ENCODE data around the gene SPATS2. TPM values are rescaled to one million over a fixed set of nuclear protein-coding genes. Genes with fewer than 3 reads are reported as not detected.

Gene SPATS2
- total and polyA plus RNA-seq, 9 donors = 9.1 to 28.2 (median 15.2) TPM

- H3K4me1 ChIP-seq (ENCODE audit: insufficient read depth) = peaks cover 4% of the 10 kb centered on the region
- no peaks in the 10 kb centered on the region for H3K27me3 ChIP-seq
- H3K27ac ChIP-seq = no peak overlapping the region
- TF ChIP-seq, protein P1, sequence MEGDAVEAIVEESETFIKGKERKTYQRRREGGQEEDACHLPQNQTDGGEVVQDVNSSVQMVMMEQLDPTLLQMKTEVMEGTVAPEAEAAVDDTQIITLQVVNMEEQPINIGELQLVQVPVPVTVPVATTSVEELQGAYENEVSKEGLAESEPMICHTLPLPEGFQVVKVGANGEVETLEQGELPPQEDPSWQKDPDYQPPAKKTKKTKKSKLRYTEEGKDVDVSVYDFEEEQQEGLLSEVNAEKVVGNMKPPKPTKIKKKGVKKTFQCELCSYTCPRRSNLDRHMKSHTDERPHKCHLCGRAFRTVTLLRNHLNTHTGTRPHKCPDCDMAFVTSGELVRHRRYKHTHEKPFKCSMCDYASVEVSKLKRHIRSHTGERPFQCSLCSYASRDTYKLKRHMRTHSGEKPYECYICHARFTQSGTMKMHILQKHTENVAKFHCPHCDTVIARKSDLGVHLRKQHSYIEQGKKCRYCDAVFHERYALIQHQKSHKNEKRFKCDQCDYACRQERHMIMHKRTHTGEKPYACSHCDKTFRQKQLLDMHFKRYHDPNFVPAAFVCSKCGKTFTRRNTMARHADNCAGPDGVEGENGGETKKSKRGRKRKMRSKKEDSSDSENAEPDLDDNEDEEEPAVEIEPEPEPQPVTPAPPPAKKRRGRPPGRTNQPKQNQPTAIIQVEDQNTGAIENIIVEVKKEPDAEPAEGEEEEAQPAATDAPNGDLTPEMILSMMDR (IDR thresholded peaks at IDR 0.05) = no peak
- TF ChIP-seq POLR2A (IDR thresholded peaks at IDR 0.05) = no peak
- no peak for TF ChIP-seq EP300 (IDR thresholded peaks at IDR 0.05)
- no peaks in the 10 kb centered on the region for H3K36me3 ChIP-seq
- no peak for DNase-seq
- H3K9me3 ChIP-seq = no peaks in the 10 kb centered on the region
- H3K4me3 ChIP-seq = peak overlapping the region; percentile 44
- intact Hi-C loops (cut with DNase I) = no loop called here
- WGBS, 3 donors = 8 to 10% (median 9%) methylated on average over 19 of the region's 19 CpGs
Observed at GRCh38 chr12:49323524-49324097, 43.7 kb upstream of the SPATS2 start.

DNA sequence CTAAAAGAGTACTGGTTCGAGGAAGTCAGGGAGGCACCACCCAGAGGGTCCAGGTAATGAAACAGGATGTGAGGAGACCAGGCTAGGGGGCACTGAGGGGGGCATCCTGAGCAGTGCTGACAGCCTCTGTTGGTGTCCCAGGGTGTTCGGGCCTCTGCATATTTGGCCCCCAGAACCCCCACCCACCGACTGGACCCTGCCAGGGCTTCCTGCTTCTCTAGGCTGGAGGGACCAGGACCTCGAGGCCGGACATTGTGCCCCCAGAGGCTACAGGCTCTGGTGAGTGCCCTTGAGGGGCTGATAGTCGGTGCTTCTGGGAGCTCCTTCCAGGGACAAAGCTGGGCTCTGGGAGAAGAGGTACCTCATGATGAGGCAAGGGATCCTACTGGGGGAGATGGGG, 41.7 kb upstream of the SPATS2 start:
- no peak overlapping the region for H3K27ac ChIP-seq
- intact Hi-C loops (cut with DNase I) = no loop called here
- H3K27me3 ChIP-seq = no peaks in the 10 kb centered on the region
- 84 to 91% (median 89%) methylated on average over 6 of the region's 6 CpGs for WGBS, 3 donors
- no peak for TF ChIP-seq EP300 (IDR thresholded peaks at IDR 0.05)
- TF ChIP-seq, protein P1 (IDR thresholded peaks at IDR 0.05) = no peak
- TF ChIP-seq POLR2A (IDR thresholded peaks at IDR 0.05) = no peak
- no peaks in the 10 kb centered on the region for H3K9me3 ChIP-seq
- H3K4me1 ChIP-seq (ENCODE audit: insufficient read depth) = peaks cover 4% of the 10 kb centered on the region
- DNase-seq = peak in 1 of 5 donors; percentile 21
- no peak overlapping the region for H3K4me3 ChIP-seq
- H3K36me3 ChIP-seq = no peaks in the 10 kb centered on the region

DNA sequence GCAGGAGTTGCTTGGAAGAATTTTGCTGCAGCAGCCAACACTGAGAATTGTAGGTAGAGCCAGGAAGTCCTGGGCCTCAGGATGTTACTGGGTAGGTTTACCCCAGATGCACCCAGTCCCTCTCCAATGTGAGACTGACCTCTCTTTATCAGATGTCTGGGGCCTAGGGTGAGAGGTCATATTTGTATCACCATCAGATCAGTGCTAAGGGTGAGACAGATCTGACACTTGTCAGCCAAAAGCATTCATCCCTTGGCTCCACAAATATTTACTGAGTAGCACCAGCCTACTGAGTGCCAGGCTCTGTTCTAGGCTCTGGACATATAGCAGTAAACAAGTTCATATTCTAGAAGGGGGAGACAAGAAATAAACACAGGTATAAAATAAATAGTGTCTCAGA, 39.9 kb upstream of the SPATS2 start:
- H3K4me3 ChIP-seq = no peak overlapping the region

DNA sequence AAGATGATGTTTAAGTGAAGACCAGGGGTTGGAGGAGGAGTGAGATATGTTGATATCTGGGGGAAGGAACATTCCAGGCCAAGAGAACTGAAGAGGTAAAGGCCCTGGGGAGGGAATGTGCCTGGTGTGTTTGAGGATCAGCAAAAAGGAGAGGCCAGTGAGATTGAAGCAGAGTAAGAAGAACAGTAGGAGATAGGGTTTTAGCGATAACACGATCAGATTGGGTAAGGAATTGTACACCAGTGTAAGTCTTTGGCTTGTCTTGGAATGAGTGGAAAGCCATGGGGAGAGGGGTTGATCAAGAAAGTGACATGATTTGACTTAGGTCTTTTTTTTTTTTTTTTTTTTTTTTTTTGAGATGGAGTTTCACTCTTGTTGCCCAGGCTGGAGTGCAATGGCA, 39.4 kb upstream of the SPATS2 start:
- no peak for DNase-seq
- TF ChIP-seq POLR2A (IDR thresholded peaks at IDR 0.05) (no peak), EP300 (IDR thresholded peaks at IDR 0.05) (no peak)
- TF ChIP-seq, protein P1 (IDR thresholded peaks at IDR 0.05) = no peak
- Histone ChIP-seq H3K4me3 (no peak overlapping the region), H3K27me3 (no peaks in the 10 kb centered on the region), H3K4me1 (ENCODE audit: insufficient read depth) (peaks cover 4% of the 10 kb centered on the region), H3K36me3 (no peaks in the 10 kb centered on the region), H3K27ac (no peak overlapping the region), H3K9me3 (no peaks in the 10 kb centered on the region)
- intact Hi-C loops (cut with DNase I) = no loop called here
- WGBS, 3 donors = 87 to 95% (median 90%) methylated on average over 2 of the region's 2 CpGs

More for the DNA sequence above, 39.9 kb upstream of the SPATS2 start:
- no peak for DNase-seq
- intact Hi-C loops (cut with DNase I) = no loop called here
- no peak for TF ChIP-seq EP300 (IDR thresholded peaks at IDR 0.05)
- TF ChIP-seq, protein P1 (IDR thresholded peaks at IDR 0.05) = no peak
- no peak for TF ChIP-seq POLR2A (IDR thresholded peaks at IDR 0.05)
- Histone ChIP-seq H3K36me3 (no peaks in the 10 kb centered on the region), H3K4me1 (ENCODE audit: insufficient read depth) (peaks cover 4% of the 10 kb centered on the region), H3K9me3 (no peaks in the 10 kb centered on the region), H3K27me3 (no peaks in the 10 kb centered on the region), H3K27ac (no peak overlapping the region)

Data from ovary (tissue), 9 donors.